HL-60/S4 treated with retinoic acid at 250 ng/mL for 4 days and 3 days (cell line): Measurements from ENCODE around the gene NIFK.
"Not testable (repeated sequence)": the region's sequence is repeated elsewhere in the genome, so short reads cannot be mapped to it uniquely, and the experiment has no call there.

Experiments
- in situ Hi-C: fragments of 300-500 bp; cut with MboI; formaldehyde crosslinking; loops from 2 replicates; pipeline ENCODE4 v1.7.0; 2022; ENCODE audit warnings: low sequenced_read_pairs

Gene NIFK

DNA sequence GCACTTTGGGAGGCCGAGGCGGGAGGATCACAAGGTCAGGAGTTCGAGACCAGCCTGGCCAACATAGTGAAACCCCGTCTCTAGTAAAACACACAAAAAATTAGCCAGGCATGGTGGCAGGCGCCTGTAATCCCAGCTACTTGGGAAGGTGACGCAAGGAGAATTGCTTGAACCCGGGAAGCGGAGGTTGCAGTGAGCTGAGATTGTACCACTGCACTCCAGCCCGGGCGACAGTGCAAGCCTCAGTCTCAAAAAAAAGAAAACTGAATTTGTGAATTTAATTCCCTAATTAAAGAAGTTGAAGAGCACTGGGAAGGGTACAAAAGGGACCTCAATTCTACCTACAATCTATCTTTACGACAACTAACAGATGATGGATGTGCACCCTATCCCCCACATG lies 2.1 kb downstream of the NIFK start:
- in situ Hi-C loops = not testable (repeated sequence)

DNA sequence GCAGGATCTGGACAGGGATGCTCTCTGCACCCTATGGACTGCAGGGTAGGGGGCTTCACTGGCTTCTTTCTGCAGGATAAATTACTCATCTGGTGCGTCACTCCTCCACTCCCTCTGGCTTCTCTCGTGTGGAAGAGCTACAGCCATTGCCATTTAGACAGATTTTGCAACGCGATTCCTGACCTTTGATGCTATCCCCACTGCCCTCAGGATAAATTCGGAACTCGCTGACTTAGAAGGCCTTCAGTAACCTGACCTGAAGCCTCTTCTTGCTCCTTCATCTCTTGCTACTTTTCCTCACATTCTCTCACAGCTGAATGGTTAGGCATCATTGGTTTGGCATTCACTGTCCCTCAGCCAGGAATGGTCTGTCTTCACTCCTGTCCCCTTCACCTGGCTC lies 5.3 kb downstream of the NIFK start:
- in situ Hi-C loops = no loop called here

GRCh38 chr2:121727950-121728349 lies 8.7 kb downstream of the NIFK start:
- in situ Hi-C loops = no loop called here

- in situ Hi-C loops = no loop called here
Observed at GRCh38 chr2:121727332-121727731, 9.3 kb downstream of the NIFK start.

DNA sequence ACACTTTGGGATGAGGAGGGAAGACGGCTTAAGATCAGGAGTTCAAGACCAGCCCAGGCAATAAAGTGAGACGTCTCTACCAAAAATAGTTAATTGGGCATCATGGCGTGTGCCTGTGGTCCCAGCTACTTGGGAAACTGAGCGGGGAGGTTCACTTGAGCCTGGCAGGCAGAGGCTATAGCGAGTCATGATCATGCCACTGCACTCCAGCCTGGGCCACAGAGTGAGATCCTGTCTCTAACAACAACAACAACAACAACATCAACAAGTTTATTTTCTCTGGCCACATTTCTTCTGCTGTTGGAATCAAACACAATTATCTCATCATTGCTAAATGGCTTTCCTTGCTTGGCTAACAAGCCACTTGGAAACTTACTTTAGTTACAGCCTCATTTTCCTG lies 13.4 kb downstream of the NIFK start:
- in situ Hi-C loops = no loop called here

- in situ Hi-C loops = no loop called here
Observed at GRCh38 chr2:121722479-121722878, 14.2 kb downstream of the NIFK start.

GRCh38 chr2:121721926-121722325 lies 14.7 kb downstream of the NIFK start:
- in situ Hi-C loops = no loop called here

DNA sequence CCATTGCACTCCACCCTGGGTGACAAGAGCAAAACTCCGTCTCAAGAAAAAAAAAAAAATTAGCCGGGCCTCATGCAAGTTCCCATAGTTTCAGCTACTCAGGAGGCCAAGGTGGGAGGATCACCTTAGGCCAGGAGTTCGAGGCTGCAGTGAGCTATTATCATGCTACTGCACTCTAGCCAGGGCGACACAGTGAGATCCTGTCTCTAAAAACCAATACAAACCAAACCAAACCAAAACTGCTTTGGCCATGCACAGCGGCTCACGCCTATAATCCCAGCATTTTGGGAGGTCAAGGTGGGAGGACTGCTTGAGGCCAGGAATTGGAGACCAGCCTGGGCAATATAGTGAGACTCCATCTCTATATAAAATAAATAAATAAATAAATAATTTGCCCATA lies 19.1 kb downstream of the NIFK start:
- in situ Hi-C loops = no loop called here

DNA sequence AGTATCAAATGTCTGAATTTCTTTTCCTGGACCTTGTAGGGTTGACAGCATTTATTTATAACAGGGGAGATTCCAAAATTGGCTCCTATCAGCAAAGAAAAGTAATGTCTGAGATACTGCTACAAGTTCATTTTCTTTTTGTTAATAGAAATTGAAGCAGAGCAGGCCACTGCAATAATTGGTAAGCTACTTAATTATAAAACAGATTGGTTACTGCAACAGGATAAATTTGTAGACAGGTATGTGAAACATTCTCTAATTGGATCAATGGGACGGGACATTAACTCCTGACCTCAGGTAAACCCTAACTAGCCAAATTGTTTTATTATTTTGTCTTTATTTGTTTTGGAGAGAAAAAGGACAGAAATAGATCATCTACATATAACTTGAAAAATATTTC lies 20.5 kb downstream of the NIFK start:
- in situ Hi-C loops = no loop called here

DNA sequence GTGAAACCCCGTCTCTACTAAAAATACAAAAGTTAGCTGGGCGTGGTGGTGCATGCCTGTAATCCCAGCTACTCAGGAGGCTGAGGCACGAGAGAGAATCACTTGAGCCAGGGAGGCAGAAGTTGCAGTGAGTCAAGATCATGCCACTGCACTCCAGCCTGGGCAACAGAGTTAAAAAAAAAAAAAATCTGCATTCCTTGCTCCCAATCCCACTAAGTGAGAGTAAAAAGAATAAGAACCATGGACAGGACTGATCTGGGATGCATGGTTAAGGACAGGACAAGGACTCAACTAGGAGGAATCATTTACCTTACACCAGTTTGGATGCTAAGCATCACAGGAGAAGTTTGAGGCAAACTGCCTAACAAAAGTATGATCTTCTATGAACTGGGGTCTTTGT lies 25.2 kb downstream of the NIFK start:
- in situ Hi-C loops = not testable (repeated sequence)

DNA sequence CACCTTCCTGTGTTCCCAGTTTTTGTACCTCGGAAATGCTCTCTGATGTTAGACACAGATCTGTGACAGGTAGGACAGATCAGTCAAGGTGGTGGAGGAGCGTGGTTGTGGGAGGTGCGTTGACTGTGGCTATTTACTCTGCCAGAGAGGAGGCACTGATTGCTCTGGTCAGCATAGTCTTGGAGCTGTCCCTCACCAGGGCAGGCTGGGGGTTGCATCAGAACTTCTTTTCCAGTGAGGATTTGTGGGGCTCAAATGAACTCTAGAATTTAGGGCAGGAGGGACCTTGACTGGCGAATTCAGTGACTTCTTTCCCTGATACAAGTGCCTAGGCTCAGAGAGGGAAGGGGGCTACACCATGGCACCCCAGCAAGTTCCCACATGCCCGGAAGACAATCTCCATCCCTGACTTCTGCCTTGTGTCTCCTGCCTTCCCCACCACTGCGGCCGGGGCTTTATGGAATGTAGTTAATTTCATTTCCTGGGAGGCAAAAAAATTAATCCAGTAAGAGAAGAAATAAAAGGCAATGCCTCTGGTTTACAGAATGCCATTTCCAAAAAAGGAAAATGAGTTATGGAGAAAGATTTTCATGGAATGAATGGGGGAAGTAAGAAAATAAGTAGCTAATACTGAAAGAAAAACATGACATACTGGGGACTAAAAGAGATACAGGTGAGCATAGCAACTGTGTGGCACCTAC lies 26.1 kb downstream of the NIFK start:
- in situ Hi-C loops = no loop called here

GRCh38 chr2:121709776-121710469 lies 26.8 kb downstream of the NIFK start:
- in situ Hi-C loops = no loop called here

DNA sequence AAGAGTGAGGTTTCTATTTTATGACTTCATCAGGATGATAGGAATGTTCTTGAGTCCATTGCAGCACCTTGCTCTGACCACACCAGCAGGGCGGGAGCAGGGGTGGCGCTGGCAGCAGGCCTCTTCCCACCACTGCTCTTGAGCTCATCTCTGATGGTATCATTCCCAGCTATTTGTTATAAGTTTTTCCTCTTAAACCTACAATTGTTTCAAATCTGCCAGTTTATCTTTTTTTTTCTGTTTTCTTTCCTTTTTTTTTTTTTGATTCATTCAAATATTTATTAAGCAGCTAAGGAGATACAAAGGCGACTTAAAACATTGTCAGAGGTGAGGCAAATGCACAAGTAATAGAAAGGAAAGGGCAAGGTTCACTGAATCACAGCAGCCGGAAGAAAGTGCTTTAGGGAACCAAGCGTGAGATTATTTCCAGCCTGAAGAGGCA lies 28.7 kb downstream of the NIFK start:
- in situ Hi-C loops = no loop called here

DNA sequence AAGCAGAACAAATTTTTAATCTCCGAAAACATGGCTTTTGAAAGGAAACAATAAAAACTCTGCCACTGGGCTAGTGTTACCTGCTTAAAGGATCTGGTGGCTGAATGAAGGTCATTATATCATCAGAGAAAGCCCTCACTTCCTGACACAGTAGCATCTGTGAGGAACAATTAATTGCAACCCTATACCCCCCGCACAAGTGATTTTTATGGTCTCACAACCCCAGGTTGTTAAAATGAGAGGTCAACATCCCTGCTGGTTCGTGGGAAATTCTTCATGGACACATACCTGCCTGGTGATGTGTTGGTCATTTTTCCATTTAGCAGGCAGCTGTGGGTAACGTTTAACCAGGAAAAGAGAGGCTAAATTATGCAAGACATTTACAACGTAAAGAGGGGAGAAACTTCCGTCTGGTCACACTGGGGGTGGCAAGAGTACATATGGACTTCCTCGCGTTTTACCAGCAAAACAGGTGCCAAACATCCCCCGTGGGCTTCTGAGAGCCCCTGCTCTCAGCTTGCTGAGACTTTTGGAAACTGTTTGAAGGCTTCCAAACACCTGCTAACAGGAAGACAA lies 29.2 kb downstream of the NIFK start:
- in situ Hi-C loops = no loop called here

DNA sequence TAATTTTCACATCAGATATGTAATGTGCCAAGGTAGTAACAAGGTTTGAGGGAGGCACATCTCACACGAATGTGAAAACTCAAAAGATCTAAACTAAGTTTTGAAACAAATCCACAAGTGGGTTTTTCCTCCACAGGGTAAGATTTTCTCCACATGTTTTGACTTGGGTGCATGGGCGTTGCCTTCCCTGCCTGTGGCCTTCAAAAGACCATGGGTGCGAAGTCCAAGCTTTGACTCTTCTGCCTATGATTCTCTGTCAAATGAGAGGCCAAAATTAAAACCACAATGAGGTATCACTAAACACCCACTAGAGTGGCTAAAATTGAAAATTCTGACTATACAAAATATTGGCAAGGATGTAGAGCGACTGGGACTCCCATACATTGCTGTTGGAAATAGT lies 30.7 kb downstream of the NIFK start:
- in situ Hi-C loops = no loop called here

DNA sequence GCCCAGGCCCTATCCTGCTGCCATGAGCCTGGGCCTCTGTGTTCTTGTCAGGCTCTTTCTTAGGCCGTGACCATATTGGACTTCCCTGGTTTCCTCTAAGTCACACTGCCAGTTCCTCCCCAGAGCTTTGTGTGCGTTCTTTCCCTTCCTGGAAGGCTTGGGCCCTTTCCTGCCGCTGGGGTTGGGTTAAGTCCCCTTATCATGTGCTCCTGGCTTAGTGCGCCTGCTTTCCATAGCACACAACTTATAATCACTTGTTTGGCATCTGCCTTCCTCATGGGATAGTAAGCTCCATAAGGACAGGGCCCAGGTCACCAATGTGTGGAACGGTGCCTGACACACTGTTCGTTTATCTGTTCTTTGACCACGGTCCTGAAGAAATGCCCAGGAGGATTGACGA lies 31.3 kb downstream of the NIFK start:
- in situ Hi-C loops = no loop called here

DNA sequence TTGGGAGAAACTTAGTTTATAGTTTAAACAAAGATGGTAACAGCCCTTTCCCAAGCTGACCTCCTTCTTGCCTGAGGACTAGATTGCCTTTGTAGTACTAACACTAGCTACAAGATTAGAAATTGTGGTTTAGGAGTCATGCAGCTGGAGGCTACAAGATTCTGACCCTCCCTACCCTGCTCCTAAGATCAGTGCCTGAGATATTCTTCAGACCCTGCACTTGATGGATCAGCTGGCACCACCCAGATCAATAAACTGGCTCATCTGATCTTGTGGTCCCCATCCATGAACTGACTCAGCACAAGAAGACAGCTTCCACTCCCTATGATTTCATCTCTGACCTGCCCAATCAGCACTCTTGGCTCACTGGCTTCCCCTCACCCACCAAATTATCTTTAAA lies 34.9 kb downstream of the NIFK start:
- in situ Hi-C loops = not testable (repeated sequence)

- in situ Hi-C loops = no loop called here
Observed at GRCh38 chr2:121699421-121700333, 37.0 kb downstream of the NIFK start.

GRCh38 chr2:121698318-121698930 lies 38.3 kb downstream of the NIFK start:
- in situ Hi-C loops = no loop called here

GRCh38 chr2:121697108-121697631 lies 39.5 kb downstream of the NIFK start:
- in situ Hi-C loops = no loop called here
